Mesodermal cell (in vitro differentiated cells): ENCODE measurements around the gene COL1A1.

Experiments used
- H3K27ac ChIP-seq: 2 replicates; pipeline ENCODE4 v1.7.0; 2013; ENCODE audit warnings: mild to moderate bottlenecking, low read depth, low read length, moderate library complexity; ENCODE audit not compliant: severe bottlenecking
- H3K36me3 ChIP-seq: 2 replicates; pipeline ENCODE4 v1.7.1; 2013; ENCODE audit warnings: mild to moderate bottlenecking, low read length, moderate library complexity; ENCODE audit not compliant: control insufficient read depth, insufficient read depth
- H3K4me1 ChIP-seq: one replicate; pipeline ENCODE4 v1.7.1; 2013; ENCODE audit warnings: mild to moderate bottlenecking, low read length; ENCODE audit not compliant: insufficient read depth, control insufficient read depth, poor library complexity, severe bottlenecking
- H3K4me3 ChIP-seq: 2 replicates; pipeline ENCODE4 v1.7.0; 2013; ENCODE audit warnings: low read length, control low read depth, mild to moderate bottlenecking; ENCODE audit not compliant: insufficient read depth, poor library complexity, severe bottlenecking; ENCODE audit errors: extremely low read depth
- H3K9me3 ChIP-seq: 2 replicates; pipeline ENCODE4 v1.7.1; 2013; ENCODE audit warnings: mild to moderate bottlenecking, low read length, moderate library complexity; ENCODE audit not compliant: control insufficient read depth
- WGBS, 2 experiments: methylation state at CpG; one replicate each; pipeline ENCODE4 v1.1.5; 2013; ENCODE audit warnings: missing lambda C conversion rate in 2 of 2; ENCODE audit not compliant: insufficient coverage in 2 of 2; 5-methylcytosine and 5-hydroxymethylcytosine counted together

Gene COL1A1

DNA sequence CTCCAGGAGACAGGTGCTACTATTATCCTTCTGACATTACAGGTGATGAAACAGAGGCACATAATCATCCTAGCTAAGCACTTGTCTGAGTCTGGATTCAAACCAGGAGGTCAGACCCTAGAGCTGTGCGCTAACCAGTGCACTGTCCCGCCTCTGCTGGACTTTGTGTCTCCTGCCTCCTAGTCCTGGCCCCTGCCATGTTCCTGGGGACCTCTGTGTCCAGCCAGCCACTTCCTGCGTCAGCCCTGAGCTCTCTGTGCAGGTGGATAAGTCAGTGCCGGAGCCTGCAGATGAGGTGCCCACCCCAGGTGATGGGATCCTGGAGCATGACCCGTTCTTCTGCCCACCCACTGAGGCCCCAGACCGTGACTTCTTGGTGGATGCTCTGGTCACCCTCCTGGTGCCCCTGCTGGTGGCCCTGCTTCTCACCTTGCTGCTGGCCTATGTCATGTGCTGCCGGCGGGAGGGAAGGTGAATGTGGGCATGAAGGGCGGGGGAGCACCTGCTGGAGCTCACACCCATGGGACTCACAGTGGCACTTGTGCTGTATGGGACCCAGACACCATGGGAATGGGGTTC lies 31.5 kb downstream of the COL1A1 start:
- Histone ChIP-seq H3K9me3 (no peaks in the 10 kb centered on the region), H3K4me1 (peaks cover 25% of the 10 kb centered on the region), H3K4me3 (no peak overlapping the region), H3K36me3 (no peaks in the 10 kb centered on the region), H3K27ac (no peak overlapping the region)
- WGBS, 2 experiments: 85 to 95% methylated on average over 7 to 8 of the region's 9 CpGs

DNA sequence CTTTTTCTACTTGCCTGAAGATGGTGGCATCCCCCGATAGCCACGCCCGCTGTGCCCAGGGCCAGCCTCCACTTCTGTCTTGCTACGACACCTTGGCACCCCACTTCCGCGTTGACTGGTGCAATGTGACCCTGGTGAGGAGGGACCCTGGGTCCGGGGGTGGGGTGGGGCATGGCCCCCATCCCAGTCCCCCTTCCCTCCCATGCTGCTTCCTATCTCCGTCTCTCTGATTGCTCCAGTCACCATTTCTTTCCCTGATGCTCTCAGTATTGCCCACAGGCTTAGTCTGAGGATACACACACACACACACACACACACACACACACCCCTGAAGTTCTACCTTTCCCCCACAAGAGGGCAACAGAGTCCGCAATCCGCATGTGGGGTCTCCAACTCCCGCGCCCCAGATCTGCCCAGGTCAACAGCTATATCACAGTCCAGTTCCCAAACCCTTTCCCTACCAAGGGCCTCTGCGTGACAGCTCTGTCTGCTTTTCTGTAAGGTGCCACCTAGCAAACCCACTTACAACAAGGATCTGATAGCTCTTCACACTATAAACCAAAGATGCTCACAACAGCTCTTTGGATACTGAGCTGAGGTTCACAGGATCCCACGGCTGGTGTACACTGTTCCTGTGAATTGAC lies 32.2 kb downstream of the COL1A1 start:
- Histone ChIP-seq H3K36me3 (no peaks in the 10 kb centered on the region), H3K4me3 (no peak overlapping the region), H3K4me1 (peaks cover 25% of the 10 kb centered on the region), H3K27ac (no peak overlapping the region), H3K9me3 (no peaks in the 10 kb centered on the region)
- 40 to 58% methylated on average over 2 to 13 of the region's 14 CpGs for WGBS, 2 experiments

DNA sequence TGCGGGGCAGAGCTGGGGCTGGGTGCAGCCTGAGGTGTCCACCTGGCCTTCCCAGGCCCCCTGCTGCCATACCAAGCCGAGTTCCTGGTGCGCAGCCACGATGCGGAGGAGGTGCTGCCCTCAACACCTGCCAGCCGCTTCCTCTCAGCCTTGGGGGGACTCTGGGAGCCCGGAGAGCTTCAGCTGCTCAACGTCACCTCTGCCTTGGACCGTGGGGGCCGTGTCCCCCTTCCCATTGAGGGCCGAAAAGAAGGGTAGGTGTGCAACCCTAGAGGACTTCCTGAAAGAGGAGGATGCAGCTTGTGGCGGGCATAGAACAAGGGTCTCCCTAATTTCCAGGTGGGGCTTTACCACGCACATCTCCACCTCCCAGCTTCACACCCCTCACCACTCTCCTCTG lies 33.1 kb downstream of the COL1A1 start:
- Histone ChIP-seq H3K4me1 (peaks cover 17% of the 10 kb centered on the region), H3K9me3 (no peaks in the 10 kb centered on the region), H3K36me3 (no peaks in the 10 kb centered on the region), H3K27ac (no peak overlapping the region), H3K4me3 (no peak overlapping the region)
- 90 to 93% methylated on average over 12 to 13 of the region's 13 CpGs for WGBS, 2 experiments

DNA sequence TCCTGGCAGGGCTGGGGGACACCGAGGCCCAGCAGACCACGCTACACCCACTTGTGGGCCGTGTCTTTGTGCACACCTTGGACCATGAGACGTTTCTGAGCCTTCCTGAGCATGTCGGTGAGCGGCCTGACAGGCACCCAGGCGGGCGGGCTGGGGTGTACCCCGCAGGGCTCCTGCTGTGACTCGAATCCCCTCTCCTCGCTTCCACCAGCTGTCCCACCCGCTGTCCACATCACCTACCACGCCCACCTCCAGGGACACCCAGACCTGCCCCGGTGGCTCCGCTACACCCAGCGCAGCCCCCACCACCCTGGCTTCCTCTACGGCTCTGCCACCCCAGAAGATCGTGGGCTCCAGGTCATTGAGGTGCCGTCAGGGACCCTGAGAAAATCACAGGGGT lies 34.1 kb downstream of the COL1A1 start:
- Histone ChIP-seq H3K27ac (no peak overlapping the region), H3K36me3 (no peaks in the 10 kb centered on the region), H3K9me3 (no peaks in the 10 kb centered on the region), H3K4me1 (peaks cover 9% of the 10 kb centered on the region), H3K4me3 (no peak overlapping the region)
- 93% methylated on average over 3 to 17 of the region's 19 CpGs for WGBS, 2 experiments

DNA sequence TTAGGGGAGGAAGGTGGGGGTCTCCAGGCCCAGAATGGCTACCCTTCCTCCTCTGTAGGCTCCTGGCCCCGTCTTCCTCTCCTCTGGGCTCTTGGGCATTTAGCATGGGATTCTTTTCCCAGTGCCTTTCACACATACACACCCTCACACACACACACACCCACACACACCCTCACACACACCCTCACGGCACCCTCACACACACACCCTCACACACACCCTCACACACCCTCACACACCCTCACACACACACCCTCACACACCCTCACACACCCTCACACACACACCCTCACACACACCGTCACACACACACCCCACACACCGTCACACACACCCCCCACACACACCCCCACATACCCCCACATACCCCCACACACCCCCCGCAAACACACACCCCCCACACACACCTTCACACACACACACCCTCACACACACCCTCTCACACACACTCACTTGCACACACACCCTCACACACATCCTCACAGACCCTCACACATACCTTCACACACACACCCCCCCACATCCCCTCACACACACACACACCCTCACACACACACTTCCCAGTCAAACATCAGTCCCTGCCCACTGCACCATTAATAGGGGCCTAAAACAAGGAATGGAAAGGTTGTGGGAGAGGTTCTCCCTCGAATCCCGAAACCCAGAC lies 34.8 kb downstream of the COL1A1 start:
- Histone ChIP-seq H3K9me3 (no peaks in the 10 kb centered on the region), H3K36me3 (no peaks in the 10 kb centered on the region), H3K4me1 (peaks cover 9% of the 10 kb centered on the region), H3K27ac (no peak overlapping the region), H3K4me3 (no peak overlapping the region)
- 92% methylated on average over 2 of the region's 7 CpGs; no CpG with 5 or more reads in 1 of the 2 experiments for WGBS, 2 experiments

DNA sequence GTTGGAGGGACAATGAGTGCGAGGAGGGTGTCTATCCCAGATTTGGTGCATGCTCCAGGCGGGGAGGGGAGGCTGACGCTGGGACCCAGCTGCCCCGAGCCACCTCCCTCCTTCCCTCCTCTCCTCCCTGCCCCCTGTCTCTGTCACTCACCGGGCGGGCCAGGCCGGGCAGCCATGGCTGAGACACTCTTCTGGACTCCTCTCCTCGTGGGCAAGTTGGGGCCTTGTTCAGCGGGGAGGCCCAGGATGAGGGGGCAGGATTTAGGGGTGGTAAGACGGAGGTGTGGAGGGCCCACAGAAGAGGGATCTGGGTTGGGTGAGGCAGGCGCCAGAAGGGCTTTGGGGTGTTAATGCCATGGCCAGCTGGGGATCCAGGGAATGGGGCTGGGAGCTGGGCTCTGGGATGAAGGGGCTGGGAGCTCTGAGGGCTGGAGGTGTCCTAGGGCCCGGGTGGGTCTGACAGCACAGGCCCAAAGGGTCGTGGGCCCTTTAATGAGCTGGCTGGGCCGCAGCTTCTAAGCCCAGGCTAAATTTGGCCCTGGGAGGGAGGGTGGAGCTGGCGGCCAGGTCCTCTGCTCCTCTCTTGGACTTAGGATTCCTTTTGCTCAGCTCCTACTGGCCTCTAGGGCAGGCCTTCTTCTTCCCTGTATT lies 35.4 kb downstream of the COL1A1 start, which contains the start of gene SGCA:
TSS of gene SGCA (plus strand) at position 139 of the 651 bp plus-strand sequence. CDS start at position 175, 36 bp downstream.
- no peak within 1 kb of the TSS for H3K27ac ChIP-seq
- 41 to 54% methylated on average over 6 to 7 of the region's 15 CpGs for WGBS, 2 experiments
- peaks cover 9% of the 10 kb centered on the region for H3K4me1 ChIP-seq
- no peaks in the 10 kb centered on the region for H3K36me3 ChIP-seq
- no peaks in the 10 kb centered on the region for H3K9me3 ChIP-seq
- no peak within 1 kb of the TSS for H3K4me3 ChIP-seq

DNA sequence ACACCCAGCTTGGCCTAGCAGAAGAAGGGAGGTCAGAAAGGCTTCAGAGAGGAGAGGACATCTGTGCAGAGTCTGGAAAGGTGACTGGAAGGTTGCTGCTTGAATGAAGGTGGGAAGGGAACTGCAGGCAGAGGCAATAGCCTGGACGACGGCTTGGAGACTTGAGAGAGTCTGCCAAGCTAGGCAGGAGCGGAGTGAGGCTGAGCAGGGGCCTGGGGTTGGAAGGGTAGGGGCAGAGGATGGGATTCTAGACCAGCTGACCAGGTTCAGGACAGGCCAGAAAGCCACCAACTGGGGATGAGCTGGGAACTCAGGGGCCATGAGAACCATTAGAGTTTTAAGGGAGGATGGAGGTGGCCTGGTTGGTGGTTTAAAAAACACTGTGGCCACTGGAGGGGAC lies 36.0 kb downstream of the COL1A1 start:
- no peaks in the 10 kb centered on the region for H3K36me3 ChIP-seq
- H3K4me3 ChIP-seq: no peak overlapping the region
- H3K4me1 ChIP-seq: peaks cover 9% of the 10 kb centered on the region
- 94% methylated on average over 3 of the region's 3 CpGs for WGBS, 2 experiments
- no peak overlapping the region for H3K27ac ChIP-seq
- H3K9me3 ChIP-seq: no peaks in the 10 kb centered on the region

DNA sequence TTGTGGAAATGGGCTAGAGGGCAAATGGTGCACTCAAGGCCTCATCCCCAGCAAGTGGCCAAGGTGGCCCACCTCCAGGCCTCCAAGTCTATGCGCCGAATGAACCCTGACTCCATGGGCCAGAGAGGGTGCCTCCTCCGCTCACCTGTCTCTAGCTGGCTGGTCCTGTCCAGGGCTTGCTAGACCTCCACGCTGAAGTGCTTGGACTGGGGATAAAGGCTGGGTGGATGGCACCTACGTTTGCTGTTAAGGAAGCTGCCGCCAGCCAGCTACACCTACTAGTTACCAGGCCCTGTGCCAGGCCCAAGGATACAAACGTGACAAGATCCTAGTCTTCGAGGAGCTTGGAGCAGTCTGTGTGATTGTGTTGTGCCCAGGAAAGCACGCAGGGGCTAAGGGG lies 36.4 kb downstream of the COL1A1 start:
- Histone ChIP-seq H3K4me3 (no peak overlapping the region), H3K9me3 (no peaks in the 10 kb centered on the region), H3K4me1 (peaks cover 9% of the 10 kb centered on the region), H3K36me3 (no peaks in the 10 kb centered on the region), H3K27ac (no peak overlapping the region)
- WGBS, 2 experiments: 94 to 95% methylated on average over 6 to 9 of the region's 9 CpGs

DNA sequence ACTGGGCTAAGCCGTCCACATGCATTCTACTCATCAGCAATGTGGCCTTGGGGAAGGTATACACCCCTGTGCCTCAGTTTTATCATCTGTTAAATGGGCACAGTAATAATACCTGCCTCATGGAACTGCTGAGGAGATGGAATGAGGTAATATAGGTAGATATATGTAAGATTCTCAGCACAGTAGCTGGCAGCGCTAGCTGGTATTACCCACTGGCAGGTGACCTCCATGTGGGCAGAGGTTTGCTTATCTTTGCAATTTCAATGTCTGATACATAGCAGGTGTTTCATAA lies 36.8 kb downstream of the COL1A1 start:
- Histone ChIP-seq H3K9me3 (no peaks in the 10 kb centered on the region), H3K4me3 (no peak overlapping the region), H3K36me3 (no peaks in the 10 kb centered on the region), H3K4me1 (peaks cover 9% of the 10 kb centered on the region), H3K27ac (no peak overlapping the region)
- WGBS, 2 experiments: 91 to 100% methylated on average over 1 to 2 of the region's 2 CpGs

DNA sequence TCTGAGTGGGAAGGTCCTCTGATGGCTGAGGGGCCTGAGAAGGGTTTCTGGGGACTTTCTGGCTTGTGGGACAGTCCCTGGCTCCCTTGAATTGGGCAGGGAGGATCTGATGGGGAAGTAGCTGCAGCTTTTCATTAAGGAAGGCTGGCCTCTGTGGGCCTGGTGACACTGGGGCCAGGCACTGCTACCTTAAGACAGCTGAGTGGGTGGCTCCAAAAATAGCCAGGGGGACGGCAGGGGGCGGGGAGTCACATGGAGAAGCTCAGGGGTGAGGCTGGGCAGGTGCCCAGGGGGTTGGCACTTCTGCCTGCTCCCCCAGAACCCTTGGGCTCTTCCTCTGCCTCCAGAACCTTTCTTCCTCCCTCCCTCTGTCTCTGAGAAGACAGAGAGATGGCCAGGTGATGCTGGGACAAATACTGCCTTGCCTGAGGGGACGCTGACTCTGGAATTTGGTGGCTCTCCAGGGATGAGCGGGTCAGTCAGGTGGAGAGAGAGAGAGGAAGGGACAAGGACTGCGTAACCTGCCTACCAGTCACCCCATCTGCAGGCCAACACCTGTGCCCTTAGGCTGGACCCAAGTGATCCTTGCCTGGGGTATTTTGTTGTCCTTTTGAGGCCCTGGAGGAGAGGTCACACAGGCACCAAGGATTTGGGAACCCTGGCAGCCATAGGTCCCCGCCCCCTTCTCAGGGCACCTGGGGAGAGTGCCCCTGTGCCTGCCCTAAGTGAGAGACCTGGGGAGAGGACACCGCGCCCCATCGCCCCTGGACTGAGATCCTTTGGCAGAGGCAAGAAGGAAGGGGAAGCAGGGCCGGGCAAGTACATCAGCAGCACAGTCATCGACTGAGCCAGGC lies 37.4 kb downstream of the COL1A1 start:
- Histone ChIP-seq H3K27ac (no peak overlapping the region), H3K36me3 (no peaks in the 10 kb centered on the region), H3K4me1 (peaks cover 9% of the 10 kb centered on the region), H3K4me3 (no peak overlapping the region), H3K9me3 (no peaks in the 10 kb centered on the region)
- WGBS, 2 experiments: 89 to 93% methylated on average over 6 to 7 of the region's 11 CpGs
